Stimulated activated CD4-positive, alpha-beta T cell treated with anti-CD3 and anti-CD28 coated beads, TNF-alpha, amount 100 ng/mL, for 1 hour (primary cell): ENCODE measurements around the gene PTPRK.

Experiments used
- DNase-seq, 3 donors: peaks; one replicate each; pipeline ENCODE4 v3.0.0-alpha.2; 2020; ENCODE audit warnings: low read depth in 3 of 3, low spot score in 1 of 3

Gene PTPRK

DNA sequence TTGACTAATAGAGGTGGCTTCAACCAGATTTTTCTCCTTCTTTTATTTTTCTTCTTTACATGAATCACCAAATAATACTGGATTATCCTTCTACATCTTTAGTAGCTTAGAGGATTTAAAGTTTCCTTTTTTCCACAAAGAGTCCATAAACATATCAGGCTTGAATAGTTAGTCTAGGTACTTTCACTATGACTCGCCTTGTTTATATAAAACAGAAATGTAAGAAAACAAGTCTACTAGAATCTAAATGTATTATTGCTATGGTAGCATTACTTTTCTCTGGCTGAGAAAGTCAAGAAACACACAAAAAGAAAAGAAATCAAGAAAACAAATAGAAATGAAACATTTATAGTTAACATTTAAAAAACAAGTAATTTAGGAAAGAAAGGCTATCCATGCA lies 215.2 kb downstream of the PTPRK start:
- no peak for DNase-seq

DNA sequence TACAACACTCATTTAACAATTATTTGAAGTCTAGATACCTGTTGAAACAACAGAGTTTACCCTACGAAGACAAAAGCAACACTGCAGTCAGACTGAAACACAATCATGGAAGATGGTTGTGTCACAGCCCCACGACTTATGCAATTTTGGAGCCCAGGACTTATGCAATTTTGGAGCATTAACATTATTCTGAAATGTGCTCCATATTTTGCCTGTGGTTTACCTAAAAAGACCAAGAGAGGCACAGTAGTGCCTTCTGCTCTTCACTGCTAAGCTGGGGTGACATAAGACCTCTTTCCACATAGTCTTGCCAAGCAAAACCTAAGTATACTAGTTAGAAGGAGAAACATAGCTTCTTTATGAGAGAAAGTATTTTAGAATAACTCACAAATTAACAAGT lies 216.5 kb downstream of the PTPRK start:
- no peak for DNase-seq

- no peak for DNase-seq
Observed at GRCh38 chr6:128302942-128303341, 217.5 kb downstream of the PTPRK start.

- DNase-seq: no peak
Observed at GRCh38 chr6:128295670-128296069, 224.7 kb downstream of the PTPRK start.

- no peak for DNase-seq
Observed at GRCh38 chr6:128290221-128290620, 230.2 kb downstream of the PTPRK start.

GRCh38 chr6:128284128-128284527 lies 236.3 kb downstream of the PTPRK start:
- no peak for DNase-seq

GRCh38 chr6:128282961-128283360 lies 237.4 kb downstream of the PTPRK start:
- DNase-seq: no peak

DNA sequence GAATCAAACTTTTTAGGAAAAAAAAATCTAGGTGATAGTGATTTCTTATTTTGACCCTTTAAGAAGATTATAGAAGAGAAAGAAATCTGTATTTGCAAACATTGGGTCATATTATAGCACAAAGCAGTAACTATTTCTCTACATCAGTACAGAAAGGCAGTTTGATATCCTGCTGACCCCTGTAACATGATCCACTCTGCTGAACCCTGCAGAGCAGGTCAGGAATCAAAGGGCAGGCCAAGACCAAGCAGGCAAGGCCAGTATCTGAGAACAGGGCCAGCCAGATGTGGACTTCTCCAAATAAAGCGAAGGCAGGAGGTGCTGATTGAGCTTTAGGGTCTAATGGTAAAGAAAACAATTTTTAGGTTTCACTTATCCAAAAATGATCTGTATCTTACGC lies 239.4 kb downstream of the PTPRK start:
- DNase-seq: no peak

- DNase-seq: no peak
Observed at GRCh38 chr6:128280066-128280465, 240.3 kb downstream of the PTPRK start.

DNA sequence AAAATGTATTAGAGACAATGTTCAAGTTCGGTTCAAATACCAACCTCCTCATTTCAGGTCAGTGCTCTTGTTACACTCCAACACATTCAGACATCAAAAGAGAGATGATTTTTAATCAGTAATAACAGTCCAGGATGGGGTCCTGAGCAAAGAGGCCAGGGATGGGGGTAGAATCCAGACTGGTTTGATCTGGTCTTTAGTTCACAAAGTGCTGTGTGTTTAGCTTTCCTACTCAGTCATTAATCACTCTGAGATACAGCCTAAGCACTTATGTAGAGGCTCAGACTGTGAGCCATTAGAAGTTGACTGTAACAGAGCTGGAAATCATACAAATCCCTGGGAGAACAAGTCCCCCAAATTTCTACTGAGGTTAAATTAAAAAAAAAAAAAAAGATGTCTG lies 241.6 kb downstream of the PTPRK start:
- no peak for DNase-seq

GRCh38 chr6:128277379-128277778 lies 243.0 kb downstream of the PTPRK start:
- no peak for DNase-seq

DNA sequence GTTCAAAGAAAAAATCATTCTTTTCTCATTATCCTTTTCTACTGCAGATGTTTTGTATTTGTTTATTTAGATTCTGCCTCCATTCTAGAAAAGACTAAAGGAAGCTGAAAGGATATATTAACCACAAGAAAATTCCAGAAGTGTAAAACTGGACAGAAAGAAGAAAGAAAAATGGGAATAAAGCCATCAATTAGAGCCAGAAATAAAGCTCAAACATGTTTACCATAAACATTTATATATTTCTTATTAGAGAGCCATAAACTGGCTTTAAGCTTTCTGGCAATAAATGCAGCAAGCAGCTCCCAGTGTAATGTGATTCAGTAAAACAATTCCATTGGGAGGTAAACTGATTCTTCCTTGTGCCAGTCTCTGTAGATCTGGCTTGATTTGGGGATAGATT lies 244.1 kb downstream of the PTPRK start:
- no peak for DNase-seq

DNA sequence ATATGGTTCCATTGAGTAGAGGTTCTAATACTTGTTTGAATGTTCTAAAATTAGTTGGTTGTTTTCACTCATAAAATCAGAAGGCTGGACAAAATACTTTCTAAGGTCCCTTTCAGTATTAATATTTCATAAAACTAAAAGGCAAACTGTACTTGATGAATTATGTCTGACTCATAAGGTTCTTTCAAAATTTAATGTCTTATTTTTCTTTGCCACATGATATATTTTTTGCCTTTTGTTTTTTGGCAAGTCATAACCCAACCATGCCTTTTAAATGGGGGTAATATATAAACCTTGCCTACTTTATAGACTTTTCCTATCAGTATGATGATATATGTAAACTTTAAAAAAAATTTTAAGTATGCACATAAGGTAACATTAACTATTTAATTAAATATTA lies 244.7 kb downstream of the PTPRK start:
- no peak for DNase-seq

GRCh38 chr6:128275030-128275429 lies 245.4 kb downstream of the PTPRK start:
- no peak for DNase-seq

DNA sequence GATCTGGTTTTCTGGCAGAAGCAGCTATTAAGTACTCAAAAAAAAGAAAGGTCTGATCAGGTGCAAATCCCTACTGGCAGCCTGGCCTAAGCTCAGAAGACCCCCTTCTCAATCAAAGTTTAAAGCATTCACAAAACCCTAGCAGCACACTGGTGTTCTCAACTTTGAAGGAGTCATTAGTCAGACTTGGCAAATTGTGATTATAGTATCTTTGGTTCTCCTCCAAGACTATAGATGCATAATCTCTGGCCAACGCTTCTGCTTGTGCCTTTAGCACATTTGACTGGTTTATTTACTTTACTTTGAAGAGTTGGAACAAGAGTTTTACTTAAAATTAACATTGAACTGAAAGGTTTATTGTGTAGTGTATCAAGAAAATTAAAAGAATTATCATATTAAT lies 248.9 kb downstream of the PTPRK start:
- DNase-seq: no peak

GRCh38 chr6:128271011-128271410 lies 249.4 kb downstream of the PTPRK start:
- DNase-seq: no peak

DNA sequence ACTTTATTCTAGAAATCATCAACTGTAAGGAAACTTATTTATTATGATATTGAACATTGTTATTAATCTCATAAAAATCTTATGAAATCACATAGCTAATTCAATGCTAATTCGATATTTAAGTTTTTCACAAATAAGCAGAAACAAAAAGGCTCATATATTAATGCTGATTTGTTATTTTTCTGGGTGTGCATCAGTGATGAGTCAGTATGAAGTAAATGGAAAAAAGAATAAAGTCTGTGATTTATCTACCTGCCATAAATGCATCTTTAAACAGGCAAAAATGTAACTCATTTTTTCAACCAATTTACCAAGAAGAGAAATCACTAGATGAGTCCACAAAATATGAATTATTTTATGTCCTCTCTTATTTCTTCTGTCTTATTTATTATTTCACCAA lies 253.5 kb downstream of the PTPRK start:
- DNase-seq: no peak

DNA sequence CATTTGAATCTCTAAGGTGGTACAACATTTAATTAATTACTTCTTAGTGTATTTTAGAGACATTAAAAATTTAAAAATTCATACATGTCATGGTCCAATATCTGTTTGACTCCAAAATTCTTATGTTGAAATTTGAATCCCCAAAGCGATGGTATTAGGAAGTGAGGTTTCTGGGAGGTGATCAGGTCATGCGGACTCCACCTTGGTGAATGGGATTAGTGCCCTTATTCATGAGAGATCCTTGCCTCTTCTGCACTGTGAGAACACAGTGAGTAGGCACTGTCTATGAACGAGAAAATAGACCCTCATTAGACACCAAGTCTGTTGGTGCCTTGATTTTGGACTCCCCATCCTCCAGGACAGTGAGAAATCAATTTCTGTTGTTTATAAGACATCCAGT lies 254.7 kb downstream of the PTPRK start:
- DNase-seq: no peak

GRCh38 chr6:128259730-128260685 lies 260.4 kb downstream of the PTPRK start:
- DNase-seq: no peak

- DNase-seq: no peak
Observed at GRCh38 chr6:128259029-128259724, 261.2 kb downstream of the PTPRK start.

DNA sequence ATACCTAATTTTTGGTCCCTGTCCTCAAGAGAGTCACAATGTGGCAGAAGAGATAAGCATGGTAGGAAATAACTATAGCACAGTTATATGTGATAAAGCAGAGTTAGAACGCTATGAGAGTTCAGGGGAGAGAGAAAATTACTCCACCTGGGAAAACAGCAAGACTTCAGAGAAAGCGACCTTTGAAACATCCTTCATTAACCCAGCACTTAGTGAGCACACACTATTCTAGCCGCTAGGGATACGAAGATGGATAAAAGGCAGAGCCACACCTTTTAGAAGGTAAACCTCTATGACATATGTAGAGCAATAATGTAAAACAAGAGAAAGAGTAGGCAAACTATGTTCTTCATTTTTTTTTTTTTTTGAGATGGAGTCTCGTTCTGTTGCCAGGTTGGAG lies 264.3 kb downstream of the PTPRK start:
- DNase-seq: no peak

- DNase-seq: no peak
Observed at GRCh38 chr6:128252341-128253176, 267.8 kb downstream of the PTPRK start.
